GM12801 (cell line): ENCODE data around the gene APOC4.

Experiments
- CTCF ChIP-seq: IDR thresholded peaks from one replicate; pipeline ENCODE4 v1.5.1; 2011; ENCODE audit warnings: control low read depth; ENCODE audit not compliant: insufficient read length; ENCODE audit errors: extremely low read depth

APOC4 gene

GRCh38 chr19:44973982-44974735 is 32.1 kb downstream of the APOC4 start:
- no peak for TF ChIP-seq CTCF

DNA sequence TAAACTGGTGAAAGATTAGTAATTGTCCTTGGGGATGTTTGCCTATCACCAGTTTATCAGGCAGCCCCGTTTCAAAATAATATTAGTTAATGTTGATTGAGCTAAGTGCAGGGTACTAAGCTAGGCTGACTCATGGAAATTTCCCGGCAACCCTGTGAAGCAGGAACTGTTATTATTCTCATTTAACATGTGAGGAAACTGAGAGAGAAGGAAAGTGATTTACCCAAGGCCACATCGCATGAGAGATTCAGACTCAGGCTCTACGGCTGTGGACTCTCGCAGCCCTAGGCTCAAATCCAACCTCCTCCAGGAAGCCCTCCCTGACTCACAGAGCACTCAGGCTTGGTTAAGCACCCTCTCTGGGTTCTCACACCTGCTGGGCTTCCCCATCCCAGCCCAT is 32.8 kb downstream of the APOC4 start:
- no peak for TF ChIP-seq CTCF

DNA sequence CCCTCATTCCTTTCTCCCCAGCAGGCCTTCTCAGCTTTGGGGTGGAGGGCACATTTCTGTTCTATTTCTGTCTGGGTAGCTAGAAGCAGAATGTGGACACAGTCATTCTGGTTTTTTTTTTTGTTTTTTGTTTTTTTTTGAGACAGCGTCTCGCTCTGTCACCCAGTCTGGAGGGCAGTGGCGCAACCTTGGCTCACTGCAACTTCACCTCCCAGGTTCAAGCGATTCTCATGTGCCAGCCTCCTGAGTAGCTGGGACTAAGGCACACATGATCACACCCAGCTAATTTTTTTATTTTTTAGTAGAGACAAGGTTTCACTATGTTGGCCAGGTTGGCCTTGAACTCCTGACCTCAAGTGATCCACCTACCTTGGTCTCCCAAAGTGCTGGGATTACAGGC is 33.4 kb downstream of the APOC4 start:
- TF ChIP-seq CTCF, result no peak

DNA sequence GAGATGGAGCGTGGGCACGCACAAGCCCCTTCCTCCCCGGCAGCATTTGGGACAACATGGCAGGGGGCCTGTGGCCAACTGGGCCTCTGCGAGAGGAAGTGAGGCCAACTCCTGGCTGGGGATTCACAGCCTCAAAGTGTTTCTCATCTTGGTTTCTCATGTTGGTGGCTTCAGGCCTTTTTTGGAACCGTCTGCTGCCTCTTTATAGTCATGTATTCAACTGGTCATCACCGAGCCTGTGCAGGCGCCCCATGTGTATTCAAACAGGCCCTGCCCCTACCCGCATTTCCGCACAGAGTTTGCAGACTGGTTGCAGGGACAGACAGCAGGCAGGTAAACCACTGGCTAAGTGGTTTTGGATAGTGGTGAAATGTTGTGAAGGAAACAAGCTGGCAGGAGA is 42.0 kb downstream of the APOC4 start:
- TF ChIP-seq CTCF, result no peak

- no peak for TF ChIP-seq CTCF
Observed at GRCh38 chr19:44985445-44985844, 43.4 kb downstream of the APOC4 start.

GRCh38 chr19:44986389-44986788 is 44.4 kb downstream of the APOC4 start:
- no peak for TF ChIP-seq CTCF

DNA sequence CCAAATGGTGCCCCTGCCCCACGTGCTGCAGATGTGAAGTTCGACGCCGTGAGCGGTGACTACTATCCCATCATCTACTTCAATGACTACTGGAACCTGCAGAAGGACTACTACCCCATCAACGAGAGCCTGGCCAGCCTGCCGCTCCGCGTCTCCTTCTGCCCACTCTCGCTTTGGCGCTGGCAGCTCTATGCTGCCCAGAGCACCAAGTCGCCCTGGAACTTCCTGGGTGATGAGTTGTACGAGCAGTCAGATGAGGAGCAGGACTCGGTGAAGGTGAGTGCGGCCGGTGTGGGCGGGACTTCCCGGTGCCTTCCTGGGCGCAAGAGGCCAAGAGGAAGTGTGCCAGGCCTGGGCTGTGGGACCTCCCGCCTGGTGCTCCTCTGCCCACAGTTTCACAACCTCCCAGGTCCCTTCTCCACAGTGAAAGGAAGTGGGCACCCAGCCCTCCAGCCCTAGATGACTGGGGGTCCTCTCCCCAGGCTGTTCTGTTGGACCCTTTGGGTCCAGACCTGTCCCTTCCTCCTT is 45.2 kb downstream of the APOC4 start:
- TF ChIP-seq CTCF, result no peak
